CD4-positive, alpha-beta T cell (primary cell): ENCODE data around the gene RAB27A. TPM values are rescaled to one million over a fixed set of nuclear protein-coding genes. Genes with fewer than 3 reads are reported as not detected.
"Not testable (repeated sequence)": the region's sequence is repeated elsewhere in the genome, so short reads cannot be mapped to it uniquely, and the experiment has no call there.

Source experiments
- ATAC-seq: fragments of 200-7000 bp; cut with Tn5 transposase; one replicate; pipeline ENCODE4 v1.10.0; 2022; ENCODE audit warnings: mild to moderate bottlenecking; ENCODE audit not compliant: poor library complexity
- CTCF ChIA-PET: fragments of 350-600 bp; sonication (Branson Sonifier 250); formaldehyde crosslinking; loops from one replicate; lab custom pipeline; 2021; ENCODE audit warnings: antibody characterized with exemption, inconsistent platforms; lab: Charles Lee
- POLR2A ChIA-PET: fragments of 350-600 bp; sonication (Branson Sonifier 250); formaldehyde crosslinking; loops from one replicate; lab custom pipeline; 2021; ENCODE audit warnings: antibody characterized with exemption, inconsistent platforms; lab: Charles Lee
- DNase-seq, 14 experiments: peaks; one replicate each; pipeline ENCODE4 v3.0.0-alpha.2; 2013 to 2020; ENCODE audit warnings: mixed read lengths in 2 of 14
- H3K27ac ChIP-seq, 2 donors: one replicate each; pipeline versions ENCODE4 v1.5.1 to v1.7.0; 2013; ENCODE audit warnings: low read length in 2 of 2, low read depth in 1 of 2, mild to moderate bottlenecking in 1 of 2
- H3K27me3 ChIP-seq, 2 experiments: 1 replicate in 1 of 2; 2 replicates in 1 of 2; pipeline versions ENCODE4 v1.6.1 to v1.7.0; 2013; ENCODE audit warnings: low read length in 2 of 2, control low read depth in 1 of 2, mild to moderate bottlenecking in 1 of 2, moderate library complexity in 1 of 2; ENCODE audit not compliant: insufficient read depth in 2 of 2, control insufficient read depth in 1 of 2
- H3K36me3 ChIP-seq: one replicate; pipeline ENCODE4 v1.6.1; 2013; ENCODE audit warnings: low read length, control low read depth; ENCODE audit not compliant: insufficient read depth
- H3K4me1 ChIP-seq: one replicate; pipeline ENCODE4 v1.6.1; 2013; ENCODE audit warnings: low read length, control low read depth; ENCODE audit not compliant: insufficient read depth
- H3K4me3 ChIP-seq: one replicate; pipeline ENCODE4 v1.5.1; 2013; ENCODE audit warnings: mild to moderate bottlenecking, low read length, moderate library complexity
- H3K9me3 ChIP-seq, 2 experiments: 1 replicate in 1 of 2; 2 replicates in 1 of 2; pipeline versions ENCODE4 v1.6.1 to v1.7.0; 2013; ENCODE audit warnings: low read length in 2 of 2, mild to moderate bottlenecking in 2 of 2, control low read depth in 1 of 2, moderate library complexity in 1 of 2; ENCODE audit not compliant: control insufficient read depth in 1 of 2, insufficient read depth in 1 of 2
- H3K27ac Mint-ChIP-seq: one replicate; pipeline ENCODE4 v1.8.0; 2020; ENCODE audit warnings: mixed read lengths
- H3K27me3 Mint-ChIP-seq: one replicate; pipeline ENCODE4 v1.8.0; 2021; ENCODE audit warnings: mixed read lengths
- H3K36me3 Mint-ChIP-seq: one replicate; pipeline ENCODE4 v1.8.0; 2021; ENCODE audit warnings: low read depth, mixed read lengths
- H3K4me1 Mint-ChIP-seq: one replicate; pipeline ENCODE4 v1.8.0; 2021; ENCODE audit warnings: low read depth, mixed read lengths
- H3K4me3 Mint-ChIP-seq: one replicate; pipeline ENCODE4 v1.8.0; 2020; ENCODE audit warnings: mild to moderate bottlenecking, mixed read lengths
- H3K9me3 Mint-ChIP-seq: one replicate; pipeline ENCODE4 v1.8.0; 2020; ENCODE audit warnings: mixed read lengths
- intact Hi-C, 2 experiments: fragments of 100-400 bp; cut with DNase I in 1 of 2; cut with micrococcal nuclease in 1 of 2; formaldehyde crosslinking; loops; one replicate each; pipeline versions ENCODE4 v1.15.1 to v1.9.0; 2023 to 2025; cut with DNase I, micrococcal nuclease
- total RNA-seq, 174 experiments: library from RNA in 2 of 174; stranded (reverse) in 2 of 174; gene quantifications; one replicate each; pipeline ENCODE4 v1.2.3 and lab custom pipeline; 2021 to 2026
- TF ChIP-seq, protein P1 (sequence below): fragments of 200-600 bp; IDR thresholded peaks from one replicate; pipeline ENCODE4 v1.8.0; 2022; ENCODE audit warnings: antibody characterized with exemption, mild to moderate bottlenecking

Gene RAB27A
- total RNA-seq, 2 experiments from 2014 or later = 9.0 TPM

DNA sequence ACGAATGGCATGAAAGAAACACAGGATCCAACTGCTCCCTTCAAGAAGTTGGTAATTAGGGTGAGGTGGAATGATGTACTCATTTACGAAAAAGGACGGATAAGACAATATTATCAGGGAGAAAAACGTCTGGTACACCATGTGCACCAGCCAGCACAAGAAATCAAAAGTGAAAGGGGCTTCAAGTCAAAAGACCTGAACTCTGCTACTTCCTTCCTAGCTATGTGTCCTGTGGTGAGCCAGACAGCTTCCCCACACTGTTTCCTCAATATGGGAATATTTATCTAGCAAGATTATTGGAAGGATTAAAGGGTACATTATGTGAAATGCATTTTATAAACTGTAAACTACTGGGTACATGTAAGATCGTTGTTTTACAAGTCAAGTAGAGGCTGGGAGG, 33.9 kb downstream of the RAB27A start:
- no peaks in the 10 kb centered on the region for H3K27me3 Mint-ChIP-seq
- intact Hi-C loops = loop anchor here in 1 of 2 experiments (5.0 kb wide), 1 partner anchor 37 kb away; no protein-coding TSS in a partner anchor
- peak overlapping the region; percentile 46 for H3K4me3 ChIP-seq
- peak overlapping the region; percentile 57 for H3K27ac Mint-ChIP-seq
- ChIA-PET CTCF (interaction anchor here (1.0 kb wide), 1 partner anchor 12 kb away, joined by 3 read pairs; no protein-coding TSS in a partner anchor), POLR2A (interaction anchor here (0.7 to 1.9 kb wide), 3 partner anchors 17 to 58 kb away, joined by 3 to 6 read pairs (median 3); partner anchors contain the start of gene RSL24D1)
- H3K27me3 ChIP-seq = no peaks in the 10 kb centered on the region
- H3K36me3 ChIP-seq = peaks cover 2% of the 10 kb centered on the region
- H3K36me3 Mint-ChIP-seq = peaks cover 8% of the 10 kb centered on the region
- DNase-seq = peak in 3 of 14 experiments; percentile 50 to 73 (median 52)
- peak; percentile 69 for ATAC-seq
- no peaks in the 10 kb centered on the region for H3K9me3 Mint-ChIP-seq
- H3K4me1 ChIP-seq = peaks cover 41% of the 10 kb centered on the region
- no peaks in the 10 kb centered on the region for H3K9me3 ChIP-seq
- peak overlapping the region in 1 of 2 donors; percentile 47 for H3K27ac ChIP-seq
- H3K4me3 Mint-ChIP-seq = peak overlapping the region; percentile 82
- TF ChIP-seq, protein P1, sequence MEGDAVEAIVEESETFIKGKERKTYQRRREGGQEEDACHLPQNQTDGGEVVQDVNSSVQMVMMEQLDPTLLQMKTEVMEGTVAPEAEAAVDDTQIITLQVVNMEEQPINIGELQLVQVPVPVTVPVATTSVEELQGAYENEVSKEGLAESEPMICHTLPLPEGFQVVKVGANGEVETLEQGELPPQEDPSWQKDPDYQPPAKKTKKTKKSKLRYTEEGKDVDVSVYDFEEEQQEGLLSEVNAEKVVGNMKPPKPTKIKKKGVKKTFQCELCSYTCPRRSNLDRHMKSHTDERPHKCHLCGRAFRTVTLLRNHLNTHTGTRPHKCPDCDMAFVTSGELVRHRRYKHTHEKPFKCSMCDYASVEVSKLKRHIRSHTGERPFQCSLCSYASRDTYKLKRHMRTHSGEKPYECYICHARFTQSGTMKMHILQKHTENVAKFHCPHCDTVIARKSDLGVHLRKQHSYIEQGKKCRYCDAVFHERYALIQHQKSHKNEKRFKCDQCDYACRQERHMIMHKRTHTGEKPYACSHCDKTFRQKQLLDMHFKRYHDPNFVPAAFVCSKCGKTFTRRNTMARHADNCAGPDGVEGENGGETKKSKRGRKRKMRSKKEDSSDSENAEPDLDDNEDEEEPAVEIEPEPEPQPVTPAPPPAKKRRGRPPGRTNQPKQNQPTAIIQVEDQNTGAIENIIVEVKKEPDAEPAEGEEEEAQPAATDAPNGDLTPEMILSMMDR = no peak
- H3K4me1 Mint-ChIP-seq = peaks cover 66% of the 10 kb centered on the region

DNA sequence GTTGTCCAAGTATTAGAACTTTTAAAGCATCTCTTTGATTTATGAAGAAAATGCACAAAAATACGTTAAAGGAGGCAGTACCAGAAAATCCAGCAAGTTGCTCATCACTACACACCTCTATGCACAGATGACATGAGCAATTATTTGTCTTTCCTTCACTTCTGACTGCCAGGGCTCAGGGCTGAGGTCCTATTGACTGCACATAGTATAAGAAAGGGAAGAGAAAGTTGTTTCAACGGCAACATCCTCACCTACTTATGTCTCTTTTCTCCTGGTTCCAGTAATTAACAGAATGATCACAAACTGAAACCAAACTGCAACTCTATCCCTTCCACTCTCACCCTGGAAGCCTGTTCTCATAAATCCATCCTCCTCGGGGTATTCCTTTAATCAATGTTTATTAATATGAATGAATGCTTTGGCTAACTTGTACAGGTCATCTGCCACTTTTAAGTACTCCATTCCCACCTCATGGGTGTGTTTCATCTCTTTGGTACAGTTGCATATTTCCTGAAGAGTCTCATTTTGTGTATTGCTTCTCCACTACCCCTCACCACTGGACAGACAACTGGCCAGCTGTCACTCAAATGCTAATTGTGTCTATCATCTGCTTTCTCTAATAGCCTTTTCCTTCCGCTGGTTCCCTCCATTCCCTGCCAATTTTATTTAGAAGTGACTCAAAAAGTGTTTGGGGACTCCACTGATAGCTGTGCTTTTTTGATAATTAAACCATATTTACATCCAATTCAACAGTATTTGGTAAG, 34.5 kb downstream of the RAB27A start:
- TF ChIP-seq, protein P1 = no peak
- intact Hi-C loops = loop anchor here in 1 of 2 experiments (5.0 kb wide), 1 partner anchor 37 kb away; no protein-coding TSS in a partner anchor
- peaks cover 2% of the 10 kb centered on the region for H3K36me3 ChIP-seq
- POLR2A ChIA-PET = interaction anchor here (0.7 to 1.9 kb wide), 4 partner anchors 18 to 153 kb away, joined by 3 to 6 read pairs (median 4); partner anchors contain the start of genes CCPG1, PIERCE2 and RSL24D1
- ATAC-seq (no peak), DNase-seq (no peak)
- H3K27ac Mint-ChIP-seq = peak overlapping the region; percentile 57
- H3K4me3 ChIP-seq = peak overlapping the region; percentile 46
- peaks cover 3% of the 10 kb centered on the region for H3K36me3 Mint-ChIP-seq
- no peaks in the 10 kb centered on the region for H3K9me3 ChIP-seq
- H3K4me1 ChIP-seq = peaks cover 43% of the 10 kb centered on the region
- CTCF ChIA-PET = interaction anchor here (0.7 kb wide), 1 partner anchor 12 kb away, joined by 3 read pairs; no protein-coding TSS in a partner anchor
- no peaks in the 10 kb centered on the region for H3K27me3 Mint-ChIP-seq
- no peaks in the 10 kb centered on the region for H3K9me3 Mint-ChIP-seq
- no peaks in the 10 kb centered on the region for H3K27me3 ChIP-seq
- H3K4me3 Mint-ChIP-seq = peak overlapping the region; percentile 82
- peaks cover 68% of the 10 kb centered on the region for H3K4me1 Mint-ChIP-seq
- peak overlapping the region in 1 of 2 donors; percentile 47 for H3K27ac ChIP-seq

DNA sequence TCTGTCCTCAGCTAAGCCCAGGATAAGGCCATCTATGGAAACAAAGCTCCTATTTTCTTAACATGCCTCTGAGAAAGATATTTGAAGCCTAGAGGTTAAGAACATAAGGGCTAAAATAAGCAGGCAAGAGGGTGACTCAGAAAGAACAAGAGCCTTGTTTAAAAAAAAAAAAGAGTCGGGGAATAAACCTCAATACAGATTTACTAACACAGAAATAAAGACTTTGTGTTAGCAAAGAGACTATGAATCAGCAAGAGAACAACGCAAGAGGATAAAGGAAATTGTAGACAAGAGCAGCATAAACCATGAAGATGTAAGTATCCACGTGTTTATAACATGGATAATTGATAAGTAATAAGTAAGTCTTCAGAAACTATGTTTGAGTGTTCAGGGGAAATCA, 36.0 kb downstream of the RAB27A start:
- CTCF ChIA-PET = interaction anchor here (1.6 kb wide), 1 partner anchor 16 kb away, joined by 3 read pairs; no protein-coding TSS in a partner anchor
- H3K4me1 Mint-ChIP-seq = peaks cover 70% of the 10 kb centered on the region
- H3K27ac Mint-ChIP-seq = peak overlapping the region; percentile 1
- H3K4me1 ChIP-seq = peaks cover 50% of the 10 kb centered on the region
- DNase-seq = no peak
- H3K27me3 Mint-ChIP-seq = no peaks in the 10 kb centered on the region
- H3K27me3 ChIP-seq = no peaks in the 10 kb centered on the region
- H3K4me3 Mint-ChIP-seq = no peak overlapping the region
- no peak for ATAC-seq
- H3K27ac ChIP-seq = no peak overlapping the region
- no peak overlapping the region for H3K4me3 ChIP-seq
- no peaks in the 10 kb centered on the region for H3K9me3 Mint-ChIP-seq
- POLR2A ChIA-PET = interaction anchor here (0.6 to 1.6 kb wide), 2 partner anchors 14 to 155 kb away, joined by 3 to 4 read pairs; partner anchors contain the start of genes CCPG1 and PIERCE2
- no peaks in the 10 kb centered on the region for H3K36me3 ChIP-seq
- TF ChIP-seq, protein P1 = no peak
- no peaks in the 10 kb centered on the region for H3K36me3 Mint-ChIP-seq
- H3K9me3 ChIP-seq = no peaks in the 10 kb centered on the region
- intact Hi-C loops = no loop called here

DNA sequence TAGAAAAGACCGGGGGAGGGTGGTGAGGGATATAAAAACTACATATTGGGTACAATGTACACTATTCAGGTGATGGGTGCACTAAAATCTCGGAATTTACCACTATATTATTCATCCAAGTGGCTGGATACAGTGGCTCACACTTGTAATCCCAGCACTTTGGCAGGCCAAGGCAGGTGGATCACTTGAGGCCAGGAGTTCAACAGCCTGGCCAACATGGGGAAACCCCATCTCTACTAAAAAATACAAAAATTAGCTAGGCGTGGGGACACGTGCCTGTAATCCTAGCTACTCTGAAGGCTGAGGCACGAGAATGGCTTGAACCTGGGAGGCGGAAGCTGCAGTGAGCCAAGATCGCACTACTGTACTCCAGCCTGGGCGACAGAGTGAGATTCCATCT, 37.4 kb downstream of the RAB27A start:
- H3K36me3 ChIP-seq, H3K27me3 ChIP-seq, H3K9me3 Mint-ChIP-seq, H3K9me3 ChIP-seq, ATAC-seq, H3K36me3 Mint-ChIP-seq, H3K27me3 Mint-ChIP-seq, H3K27ac ChIP-seq, intact Hi-C loops, H3K4me3 Mint-ChIP-seq, H3K4me3 ChIP-seq, DNase-seq: not testable (repeated sequence)
- ChIA-PET CTCF (interaction anchor here (0.9 to 1.6 kb wide), 2 partner anchors 18 to 39 kb away, joined by 3 to 5 read pairs; no protein-coding TSS in a partner anchor), POLR2A (interaction anchor here (1.4 to 2.3 kb wide), 2 partner anchors 15 to 67 kb away, joined by 3 to 9 read pairs; partner anchors contain the start of genes PIGB and PIGBOS1)
- Mint-ChIP-seq H3K27ac (peak overlapping the region; percentile 63), H3K4me1 (peaks cover 64% of the 10 kb centered on the region)
- H3K4me1 ChIP-seq = peaks cover 50% of the 10 kb centered on the region
